Left hindlimb (tissue), 1 donor: ENCODE data around the gene TFAP2C.

Source experiments
- DNase-seq: peaks from one replicate; pipeline ENCODE4 v3.0.0-alpha.2; 2018

TFAP2C gene

DNA sequence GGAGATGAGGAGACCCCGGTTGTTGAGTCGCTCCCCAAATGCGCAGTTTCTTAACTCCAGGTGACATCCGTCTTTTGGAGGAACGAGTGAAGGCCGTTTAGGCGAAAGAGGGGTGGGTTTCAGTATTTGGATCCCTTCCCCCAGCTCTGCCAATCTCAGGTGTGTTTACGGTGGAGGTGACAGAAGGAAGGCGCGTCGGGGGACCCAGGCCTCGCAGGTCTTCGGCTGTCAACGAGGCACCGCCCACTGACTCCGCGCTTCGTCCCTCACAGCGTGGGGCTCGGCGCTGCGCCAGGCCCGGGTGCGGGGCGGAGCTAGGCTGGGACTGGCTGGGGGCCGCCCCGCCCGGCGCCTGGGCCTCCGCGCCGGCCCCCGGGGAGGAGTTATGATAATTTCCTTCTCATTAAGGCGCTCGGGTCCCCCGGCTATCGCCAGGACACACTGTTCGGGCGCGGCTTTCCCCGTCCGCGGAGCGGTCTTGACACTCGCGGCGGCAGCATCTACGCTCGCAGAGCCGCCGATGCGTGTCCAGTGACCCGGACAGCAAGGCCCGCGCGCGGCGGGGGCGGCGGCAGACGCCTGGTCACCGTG is at the start of gene TFAP2C:
Gene TFAP2C, plus strand, starts transcription at position 434 of the 591 bp plus-strand sequence. CDS start 239 bp downstream, outside the sequence.
- no peak for DNase-seq

DNA sequence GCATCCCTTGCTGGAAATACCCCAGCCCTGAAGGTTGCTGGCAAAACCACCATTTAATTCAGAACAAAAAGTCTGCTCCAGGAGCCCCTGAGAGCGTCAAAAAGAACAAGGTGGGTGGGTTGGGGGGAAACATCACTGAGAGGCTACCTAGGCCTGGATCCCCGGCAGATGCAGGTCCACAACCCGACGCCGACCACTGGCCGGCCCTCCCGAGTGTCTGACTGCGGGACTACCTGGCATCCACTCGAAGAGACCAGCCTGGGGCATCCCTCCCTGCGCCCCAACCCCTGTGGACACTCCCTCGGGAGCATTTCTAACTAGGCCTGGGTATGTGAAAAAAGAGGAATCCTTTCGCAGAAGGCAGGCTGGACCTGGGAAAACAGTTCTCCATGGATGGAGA is 48.9 kb upstream of the TFAP2C start:
- no peak for DNase-seq

DNA sequence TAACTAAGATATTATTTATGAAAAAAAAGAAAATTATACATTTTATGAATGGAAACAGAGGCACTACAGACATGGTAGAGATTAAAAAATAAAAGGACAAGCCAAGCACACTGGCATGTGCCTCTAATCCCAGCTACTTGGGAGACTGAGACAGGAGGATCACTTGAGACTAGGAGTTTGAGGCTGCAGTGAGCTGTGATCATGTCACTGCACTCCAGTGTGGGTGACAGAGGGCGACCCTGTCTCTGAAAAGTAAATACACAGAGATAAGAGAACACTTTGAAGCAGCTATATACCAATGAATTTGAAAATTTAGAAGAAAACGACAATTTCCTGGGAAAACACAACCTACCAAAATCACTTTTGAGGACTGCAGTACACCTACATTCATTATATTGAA is 47.4 kb upstream of the TFAP2C start:
- no peak for DNase-seq

DNA sequence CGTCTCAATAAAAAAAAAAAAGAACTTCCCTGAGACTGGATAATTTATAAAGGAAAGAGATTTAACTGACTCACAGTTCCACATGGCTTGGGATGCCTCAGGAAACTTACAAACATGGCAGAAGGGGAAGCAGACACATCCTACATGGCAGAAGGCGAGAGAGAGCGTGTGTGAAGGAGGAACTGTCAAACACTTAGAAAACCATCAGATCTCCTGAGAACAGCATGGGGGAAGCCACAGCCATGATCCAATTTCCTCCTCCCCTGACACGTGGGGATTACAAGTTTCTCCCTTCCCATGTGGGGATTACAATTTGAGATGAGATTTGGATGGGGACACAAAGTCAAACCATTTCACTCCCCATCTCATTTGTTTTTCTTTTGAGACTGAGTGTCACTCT is 46.6 kb upstream of the TFAP2C start:
- DNase-seq, result no peak

DNA sequence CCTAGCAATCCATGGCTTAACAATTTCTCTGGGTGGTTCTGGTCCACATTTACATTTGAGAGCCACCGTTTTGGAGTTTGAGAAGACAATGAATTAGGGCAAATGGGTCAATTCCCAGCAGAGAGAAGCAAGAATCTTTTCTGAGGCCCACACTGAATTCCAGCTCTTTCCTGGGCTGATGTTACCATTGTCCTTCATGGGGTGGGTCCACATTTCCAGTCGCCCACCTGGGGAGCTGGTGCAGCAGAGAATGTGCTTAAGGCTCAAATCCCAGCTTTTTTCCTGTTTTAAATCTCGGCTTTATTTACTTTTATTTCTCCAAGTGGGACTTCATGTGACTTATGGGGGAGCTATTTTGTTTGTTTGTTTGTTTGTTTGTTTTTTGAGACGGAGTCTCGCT is 44.2 kb upstream of the TFAP2C start:
- no peak for DNase-seq

GRCh38 chr20:56587307-56588041 is 41.6 kb upstream of the TFAP2C start:
- DNase-seq, result no peak

DNA sequence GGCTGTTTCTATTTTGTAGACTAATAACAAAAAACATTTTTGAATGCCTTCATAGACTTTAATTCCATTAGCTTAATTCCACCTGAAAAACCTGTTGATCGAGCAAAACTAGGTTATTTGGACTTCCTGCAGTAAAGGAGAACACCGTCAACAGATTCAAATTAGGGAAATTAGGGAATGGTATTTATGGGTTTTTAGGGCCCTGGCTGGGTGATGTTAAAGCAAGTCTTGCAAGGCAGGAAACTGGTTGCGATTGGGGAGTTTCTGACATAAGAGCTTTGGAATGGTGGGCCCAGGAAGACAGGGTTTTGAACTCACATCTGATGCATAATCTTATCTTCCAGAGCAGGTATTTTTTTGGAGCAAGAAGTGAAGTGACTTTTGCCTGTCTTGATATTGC is 40.1 kb upstream of the TFAP2C start:
- DNase-seq, result no peak

DNA sequence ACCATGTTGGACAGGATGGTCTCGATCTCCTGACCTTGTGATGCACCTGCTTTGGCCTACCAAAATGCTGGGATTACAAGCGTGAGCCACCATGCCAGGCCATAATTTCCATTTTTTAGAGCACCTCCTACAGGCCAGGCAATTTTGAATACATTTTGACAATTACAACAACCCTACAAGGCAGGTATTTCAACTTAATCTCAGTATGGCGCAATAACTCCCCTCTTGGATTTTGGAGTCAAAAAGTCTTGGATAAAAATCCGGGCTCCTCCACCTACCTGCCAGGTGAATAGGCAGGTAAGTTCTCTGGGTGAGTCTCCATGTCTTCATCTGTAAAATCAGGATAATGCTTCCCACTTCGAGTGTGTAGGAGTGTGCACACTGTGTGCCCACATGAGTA is 39.5 kb upstream of the TFAP2C start:
- DNase-seq, result no peak

DNA sequence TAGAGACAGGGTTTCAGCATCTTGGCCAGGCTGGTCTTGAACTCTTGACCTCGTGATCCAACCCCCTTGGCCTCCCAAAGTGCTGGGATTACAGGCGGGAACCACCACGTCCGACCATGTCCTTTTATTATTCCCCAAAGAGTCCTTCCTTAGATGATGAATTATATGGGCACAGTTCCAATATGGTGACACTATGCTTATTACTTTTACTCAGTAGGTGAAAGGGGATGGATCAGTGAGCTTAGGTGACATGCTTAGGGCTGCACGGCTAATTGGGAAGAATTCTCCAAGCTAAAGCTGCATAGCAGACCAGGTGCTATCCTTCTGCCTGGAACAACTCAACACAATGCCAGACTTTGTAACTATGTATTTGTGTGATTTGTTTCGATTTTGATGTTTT is 38.2 kb upstream of the TFAP2C start:
- no peak for DNase-seq

DNA sequence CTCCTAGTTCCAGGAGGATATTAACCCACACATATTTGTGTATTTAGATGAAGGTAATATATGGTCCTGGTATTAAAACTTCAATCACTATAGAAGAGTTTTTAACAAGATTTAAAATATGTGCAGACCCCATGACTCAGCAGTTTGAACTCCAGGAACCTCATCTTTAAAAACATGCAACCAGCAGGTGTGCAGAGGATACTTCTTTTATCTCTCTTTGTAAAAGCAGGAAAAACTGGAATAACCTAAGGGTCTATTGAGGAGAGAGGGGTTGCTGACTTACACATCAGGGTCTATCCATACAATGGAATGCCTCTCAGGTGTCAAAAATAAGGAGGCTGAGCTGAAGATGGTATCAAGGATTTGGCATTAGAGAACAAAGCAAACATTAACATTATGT is 36.9 kb upstream of the TFAP2C start:
- no peak for DNase-seq

DNA sequence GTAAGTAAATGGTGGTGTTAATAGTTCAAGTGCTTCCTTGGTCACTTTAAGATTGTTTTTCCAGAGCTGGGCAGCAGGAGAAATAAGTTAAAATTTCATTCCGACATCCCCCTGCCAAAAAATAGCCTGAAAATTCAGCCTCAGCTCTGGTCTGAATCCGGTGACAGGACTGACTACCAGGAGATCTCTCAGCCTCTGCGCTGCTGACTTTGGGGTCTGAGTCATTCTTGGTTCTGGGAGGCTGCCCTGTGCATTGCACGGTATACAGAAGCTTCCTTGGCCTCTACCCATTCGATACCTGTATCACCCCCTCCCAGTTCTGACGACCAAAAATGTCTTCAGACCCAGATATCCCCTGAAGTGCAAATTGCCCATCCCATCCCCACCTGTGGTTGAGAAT is 36.3 kb upstream of the TFAP2C start:
- no peak for DNase-seq

DNA sequence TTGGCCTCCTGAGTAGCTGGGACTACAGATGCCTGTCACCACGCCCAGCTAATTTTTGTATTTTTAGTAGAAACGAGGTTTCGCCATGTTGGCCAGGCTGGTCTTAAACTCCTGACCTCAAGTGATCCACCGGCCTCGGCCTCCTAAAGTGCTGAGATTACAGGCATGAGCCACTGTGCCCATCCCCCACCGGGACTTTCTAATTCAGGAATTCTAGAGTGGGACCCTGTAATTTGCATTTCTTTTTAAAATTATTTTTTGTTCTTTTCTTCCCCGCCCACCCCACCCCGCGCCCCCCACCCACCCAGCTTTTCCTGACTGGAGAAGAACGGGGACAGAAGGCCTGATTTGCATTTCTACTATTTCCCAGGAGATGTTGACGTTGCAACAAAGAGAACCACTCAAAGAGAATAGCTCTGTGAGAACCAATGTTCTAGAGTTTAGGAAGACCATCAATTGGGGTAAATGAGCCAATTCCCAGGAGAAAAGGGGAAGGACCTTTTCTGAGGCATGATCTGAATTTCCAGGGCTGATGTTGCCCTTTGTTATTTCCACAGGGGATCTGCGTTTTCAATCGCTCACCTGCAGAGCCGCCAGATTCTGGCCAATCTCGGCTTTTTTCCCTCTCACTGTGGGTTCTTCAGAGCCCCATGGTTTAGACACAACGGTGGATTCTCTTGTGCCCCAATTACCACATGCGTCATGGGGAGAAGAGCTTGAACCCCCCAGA is 33.2 kb upstream of the TFAP2C start:
- no peak for DNase-seq

DNA sequence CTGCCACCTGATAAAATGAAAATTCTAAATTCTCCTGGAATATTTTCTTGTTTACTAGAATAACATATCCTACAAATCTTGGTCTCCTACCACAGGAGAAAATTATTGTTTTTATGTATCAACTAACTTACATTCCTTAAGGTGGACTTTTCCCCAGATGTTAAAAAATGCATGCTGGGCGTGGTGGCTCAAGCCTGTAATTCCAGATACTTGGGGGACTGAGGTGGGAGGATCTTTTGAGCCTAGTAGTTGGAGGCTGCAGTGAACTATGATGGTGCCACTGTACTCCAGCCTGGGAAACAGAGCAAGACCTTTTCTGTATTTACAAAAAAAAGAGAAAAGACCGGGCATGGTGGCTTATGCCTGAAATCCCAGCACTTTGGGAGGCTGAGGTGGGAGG is 27.9 kb upstream of the TFAP2C start:
- DNase-seq, result no peak

DNA sequence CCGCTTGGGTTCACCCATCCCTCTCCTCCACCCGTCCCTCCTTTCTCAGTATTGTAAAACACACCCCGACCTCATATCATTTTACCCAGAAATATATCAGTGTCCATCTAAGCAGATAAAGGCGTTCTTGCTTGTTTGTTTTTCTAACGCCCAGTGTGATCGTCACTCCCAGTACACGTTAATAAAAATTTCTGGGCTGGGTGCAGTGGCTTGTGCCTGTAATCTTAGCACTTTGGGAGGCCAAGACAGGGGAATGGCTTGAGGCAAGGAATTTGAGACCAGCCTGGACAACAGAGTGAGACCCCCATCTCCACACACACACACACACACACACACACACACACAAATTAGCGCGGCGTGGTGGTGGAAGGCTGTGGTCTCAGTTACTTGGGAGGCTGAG is 24.4 kb upstream of the TFAP2C start:
- DNase-seq, result no peak

DNA sequence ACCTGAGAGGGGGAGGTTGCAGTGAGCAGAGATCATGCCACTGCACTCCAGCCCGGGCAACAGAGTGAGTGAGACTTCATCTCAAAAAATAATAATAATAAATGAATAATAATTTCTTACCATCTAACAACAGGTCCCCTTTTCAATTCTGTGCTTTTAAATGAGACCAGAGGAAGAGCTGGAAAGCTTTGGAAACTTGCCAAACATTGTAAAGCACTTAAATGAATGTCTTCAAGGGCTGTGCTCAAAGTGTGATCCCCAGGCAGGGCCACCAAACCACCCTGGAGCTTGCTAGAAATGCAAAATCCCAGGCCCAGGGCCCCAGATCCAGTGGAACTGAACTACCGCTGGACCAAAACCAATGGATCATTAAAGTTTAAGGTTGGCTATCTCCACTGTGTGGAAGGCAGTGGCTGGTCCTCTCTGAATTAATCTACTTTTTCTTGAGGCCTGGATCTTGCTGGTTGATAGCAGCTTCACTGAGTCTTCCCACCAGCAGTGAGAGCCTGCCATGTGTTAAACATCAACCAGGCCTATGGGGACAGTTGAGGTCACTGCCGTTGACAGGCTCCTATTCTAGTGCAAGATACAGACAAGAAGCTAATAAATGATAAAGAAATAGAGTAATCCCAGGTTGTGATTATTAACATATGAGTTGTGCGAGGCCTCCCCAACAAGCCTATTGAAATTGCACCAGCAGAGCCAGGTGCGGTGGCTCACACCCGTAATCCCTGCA is 23.7 kb upstream of the TFAP2C start:
- no peak for DNase-seq

DNA sequence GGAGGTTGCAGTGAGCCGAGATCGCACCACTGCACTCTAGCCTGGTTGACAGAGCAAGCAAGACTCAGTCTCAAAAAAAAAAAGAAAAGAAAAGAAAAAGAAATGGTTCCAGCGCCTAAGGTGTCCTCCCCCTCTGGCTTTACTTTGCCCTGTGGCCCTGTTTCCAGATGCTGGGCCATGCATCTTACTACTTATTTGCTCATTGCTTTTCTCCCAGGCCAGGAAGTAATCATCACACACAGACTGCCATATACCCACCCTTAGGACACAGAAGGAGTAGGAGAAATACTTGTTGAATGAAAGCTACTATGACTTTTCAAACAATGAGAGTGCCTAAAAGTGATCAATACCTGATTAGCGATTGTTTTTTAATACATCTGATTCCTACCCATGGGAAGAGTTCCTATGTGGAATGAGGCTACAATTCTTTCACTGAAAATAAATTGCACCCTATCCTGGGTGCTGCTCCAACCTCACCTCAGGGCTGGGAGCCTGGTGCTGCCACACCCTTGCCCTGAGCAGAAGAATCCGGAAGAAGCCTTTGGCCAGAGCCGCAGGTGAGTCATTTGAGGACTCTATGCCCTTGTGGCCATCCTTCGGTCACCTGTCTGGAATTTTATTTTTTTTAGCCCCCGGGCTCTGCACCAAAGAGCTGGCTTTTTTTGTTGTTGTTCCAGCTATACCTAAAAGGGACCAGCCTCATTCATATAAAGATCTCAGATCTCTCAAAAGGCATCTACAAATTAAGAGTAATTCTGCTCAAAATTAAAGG is 22.7 kb upstream of the TFAP2C start:
- no peak for DNase-seq

DNA sequence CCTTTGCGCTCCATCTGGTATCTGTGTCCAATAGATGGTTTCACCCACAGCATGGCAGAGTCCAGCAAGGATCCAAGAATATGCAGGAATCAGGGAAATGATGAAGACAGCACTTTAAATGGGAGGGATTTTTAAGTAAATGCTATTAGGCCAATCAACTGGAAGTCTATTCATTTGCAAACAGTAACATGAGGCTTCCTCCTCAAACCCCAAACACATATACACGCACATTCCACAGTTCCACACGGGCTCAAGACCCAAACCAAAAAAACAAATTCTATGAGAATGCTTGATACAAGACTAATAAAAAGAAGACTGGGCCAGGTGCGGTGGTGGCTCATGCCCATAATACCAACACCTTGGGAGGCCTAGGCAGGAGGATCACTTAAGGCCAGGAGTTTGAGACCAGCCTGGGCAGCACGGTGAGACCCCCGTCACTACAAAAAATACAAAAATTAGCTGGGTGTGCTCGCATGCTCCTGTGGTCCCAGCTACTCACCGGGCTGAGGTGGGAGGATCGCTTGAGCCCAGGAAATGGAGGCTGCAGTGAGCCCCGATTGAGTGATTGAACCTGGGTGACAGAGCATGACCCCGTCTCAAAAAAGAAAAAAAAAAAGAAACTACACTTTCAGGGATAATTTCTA is 21.9 kb upstream of the TFAP2C start:
- no peak for DNase-seq

GRCh38 chr20:56608376-56608775 is 20.7 kb upstream of the TFAP2C start:
- DNase-seq, result no peak

GRCh38 chr20:56609321-56609720 is 19.8 kb upstream of the TFAP2C start:
- DNase-seq, result no peak

GRCh38 chr20:56610098-56610497 is 19.0 kb upstream of the TFAP2C start:
- no peak for DNase-seq

DNA sequence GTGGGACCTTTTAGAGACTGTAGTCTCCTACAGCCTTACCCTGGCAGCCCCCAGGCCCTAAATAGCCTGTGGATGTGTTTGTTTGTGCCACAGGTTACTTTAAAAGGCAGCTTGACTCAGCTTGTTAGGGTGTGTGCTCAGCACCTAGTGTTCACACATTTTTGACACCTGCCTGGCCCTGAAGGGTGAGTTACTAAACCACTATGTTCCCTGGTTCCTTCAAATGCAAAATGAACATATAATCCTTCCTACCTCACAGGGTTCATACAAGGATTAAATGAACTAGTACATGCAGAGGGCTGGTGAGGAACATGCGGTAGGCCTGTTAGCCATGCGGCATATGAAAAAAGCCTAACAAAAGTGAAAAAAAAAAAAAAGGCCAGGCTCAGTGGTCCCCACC is 14.9 kb upstream of the TFAP2C start:
- no peak for DNase-seq

DNA sequence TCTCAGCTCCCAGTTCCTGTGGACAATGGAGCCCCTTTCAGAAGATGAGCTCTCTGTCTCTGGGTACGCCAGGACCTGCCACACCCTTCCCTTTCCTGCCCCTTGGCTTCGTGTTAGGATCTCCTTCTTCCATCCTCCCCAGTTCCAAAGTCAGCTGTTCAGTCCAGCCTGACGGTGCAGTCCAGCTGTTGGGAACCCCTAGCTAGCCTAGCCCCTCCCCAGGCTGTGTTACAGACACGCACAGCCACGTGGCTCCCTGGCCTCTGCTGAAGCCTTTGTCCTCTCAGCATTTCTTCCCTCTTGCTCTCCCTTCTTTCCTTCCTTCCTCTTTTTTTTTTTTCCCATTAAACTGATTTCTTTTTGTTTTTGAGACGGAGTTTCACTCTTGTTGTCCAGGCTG is 12.4 kb upstream of the TFAP2C start:
- DNase-seq, result no peak
